Activated CD8-positive, alpha-beta memory T cell treated with anti-CD3 and anti-CD28 coated beads for 1 hour (primary cell): ENCODE measurements around the gene TMEM89.

Source experiments
- DNase-seq, 2 donors: peaks; one replicate each; pipeline ENCODE4 v3.0.0-alpha.2; 2020; ENCODE audit warnings: low read depth in 1 of 2; ENCODE audit errors: extremely low read depth in 1 of 2

TMEM89 gene

GRCh38 chr3:48593337-48593736, 28.2 kb downstream of the TMEM89 start:
- DNase-seq: no peak

- DNase-seq: no peak
These were observed 29.0 kb downstream of the TMEM89 start for GRCh38 chr3:48592519-48593087.

GRCh38 chr3:48591886-48592518, 29.6 kb downstream of the TMEM89 start:
- no peak for DNase-seq

- no peak for DNase-seq
These were observed 30.1 kb downstream of the TMEM89 start for GRCh38 chr3:48591436-48591835.

DNA sequence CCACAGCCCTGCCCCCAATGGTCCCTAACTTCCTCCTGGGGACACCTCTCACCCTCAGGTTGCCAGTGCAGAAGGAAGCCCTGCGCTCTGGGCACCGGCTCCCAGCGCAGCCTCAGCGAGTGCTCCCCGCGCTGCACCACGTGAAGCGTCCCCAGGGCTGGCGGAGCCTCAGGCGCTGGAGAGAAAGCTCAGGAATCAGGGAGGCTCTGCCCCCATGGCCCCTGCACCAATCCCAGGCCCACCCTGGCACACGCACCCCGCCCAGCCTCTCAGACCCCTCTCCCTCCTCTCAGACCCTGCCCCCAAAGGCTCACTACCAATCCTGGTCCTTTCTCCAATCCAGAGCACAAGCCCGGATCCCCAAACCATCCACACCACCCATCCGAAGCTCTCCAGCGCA, 33.3 kb downstream of the TMEM89 start:
- no peak for DNase-seq

DNA sequence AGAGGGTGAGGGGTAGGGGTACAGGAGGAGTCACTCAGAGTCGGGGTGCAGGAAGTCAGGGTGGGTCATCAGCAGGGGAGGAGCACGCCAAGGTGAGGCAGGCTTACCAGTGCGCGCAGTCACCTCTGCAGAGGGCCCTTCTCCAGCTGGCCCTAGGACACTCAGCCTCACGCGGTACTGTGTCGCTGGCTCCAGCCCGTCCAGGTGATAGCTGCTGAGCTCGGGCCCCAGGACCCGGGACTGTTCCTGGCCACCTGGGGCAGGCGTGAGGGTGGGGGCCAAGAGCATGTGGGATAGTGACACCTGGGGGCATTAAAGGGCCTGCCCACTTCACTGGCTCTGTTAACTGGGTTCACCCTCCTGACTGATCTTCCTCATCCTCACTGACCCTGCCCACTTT, 33.9 kb downstream of the TMEM89 start:
- no peak for DNase-seq

DNA sequence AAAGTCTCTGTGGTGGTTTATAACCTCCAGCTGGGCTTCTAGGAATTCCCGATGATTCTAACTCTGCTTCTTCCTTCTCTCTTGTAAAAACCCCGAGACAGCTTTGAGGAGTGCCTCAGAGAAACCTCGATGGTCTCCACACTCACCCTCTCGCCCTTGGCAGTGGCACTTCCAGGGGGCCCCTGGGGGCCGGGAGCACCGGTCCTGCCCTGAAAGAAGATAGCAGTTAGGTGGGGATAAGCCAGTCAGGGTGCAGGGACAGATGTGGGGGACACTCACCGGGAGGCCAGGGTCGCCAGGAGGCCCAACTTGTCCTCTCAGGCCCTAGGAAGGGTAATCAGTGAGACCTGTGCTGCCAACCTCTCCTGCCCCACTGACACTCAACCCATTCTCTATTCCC, 36.2 kb downstream of the TMEM89 start:
- no peak for DNase-seq

GRCh38 chr3:48584836-48585235, 36.7 kb downstream of the TMEM89 start:
- no peak for DNase-seq

- no peak for DNase-seq
These were observed 39.7 kb downstream of the TMEM89 start for GRCh38 chr3:48581621-48582481.

- DNase-seq: no peak
These were observed 44.9 kb downstream of the TMEM89 start for GRCh38 chr3:48576647-48577046.

DNA sequence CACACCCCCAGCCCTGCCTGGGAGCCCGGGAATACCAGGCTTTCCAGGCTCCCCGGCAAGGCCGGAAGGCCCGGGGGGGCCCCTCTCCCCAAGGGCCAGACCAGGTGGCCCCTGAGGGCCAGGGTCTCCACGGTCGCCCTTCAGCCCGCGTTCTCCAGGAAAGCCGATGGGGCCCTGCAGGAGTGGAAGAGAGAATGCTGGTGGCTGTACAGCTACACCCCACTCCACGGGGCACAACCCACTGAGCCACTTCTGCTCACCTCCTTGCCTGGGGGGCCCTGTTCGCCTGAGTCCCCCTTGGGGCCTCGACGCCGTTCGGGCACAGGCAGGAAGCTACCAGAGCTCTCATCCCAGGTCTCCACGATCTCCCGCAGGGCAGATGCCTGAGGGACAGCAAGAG, 46.2 kb downstream of the TMEM89 start:
- no peak for DNase-seq

GRCh38 chr3:48573973-48574585, 47.5 kb downstream of the TMEM89 start:
- DNase-seq: no peak

DNA sequence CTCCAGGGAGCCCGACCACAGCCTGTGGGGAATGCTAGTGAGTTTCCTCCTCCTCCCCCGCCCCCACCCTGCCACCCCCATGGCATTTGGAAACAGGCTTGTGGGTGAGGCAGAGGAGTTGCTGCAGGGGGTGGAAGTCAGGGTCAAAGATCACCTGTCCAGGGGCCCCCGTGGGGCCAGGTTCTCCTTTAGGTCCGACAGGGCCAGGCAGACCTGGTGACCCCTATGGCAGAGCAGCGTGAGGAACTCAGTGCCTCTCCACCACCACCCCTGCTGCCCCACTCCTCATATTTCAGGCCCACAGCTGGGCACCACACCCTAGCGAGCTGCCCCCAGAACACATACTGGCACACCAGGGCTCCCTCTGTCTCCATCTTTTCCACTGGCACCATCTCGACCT, 49.1 kb downstream of the TMEM89 start:
- DNase-seq: no peak

GRCh38 chr3:48571938-48572337, 49.6 kb downstream of the TMEM89 start:
- DNase-seq: no peak
